Lung (tissue), 12 donors: Measurements from ENCODE around the gene NFKB1. TPM values are rescaled to one million over a fixed set of nuclear protein-coding genes. Genes with fewer than 3 reads are reported as not detected.

Experiments used
- ATAC-seq: fragments of 200-7000 bp; cut with Tn5 transposase; one replicate; pipeline ENCODE4 v1.9.1; 2020; ENCODE audit warnings: moderate number of reproducible peaks; ENCODE audit not compliant: insufficient read depth, low FRiP score
- DNase-seq, 3 donors: peaks; one replicate each; pipeline ENCODE4 v3.0.0-alpha.2; 2013 to 2017
- H3K27ac ChIP-seq, 2 donors: one replicate each; pipeline ENCODE4 v1.5.1; 2013; ENCODE audit warnings: mild to moderate bottlenecking in 2 of 2, moderate library complexity in 2 of 2, control low read depth in 1 of 2, inconsistent platforms in 1 of 2, low read depth in 1 of 2, low read length in 1 of 2
- H3K27me3 ChIP-seq, 3 donors: one replicate each; pipeline ENCODE4 v1.5.1; 2013; ENCODE audit warnings: low read length in 2 of 3; ENCODE audit not compliant: control insufficient read depth in 3 of 3, insufficient read depth in 3 of 3
- H3K36me3 ChIP-seq, 4 donors: one replicate each; pipeline ENCODE4 v1.5.1; 2013; ENCODE audit warnings: low read length in 4 of 4, mild to moderate bottlenecking in 1 of 4, moderate library complexity in 1 of 4; ENCODE audit not compliant: control insufficient read depth in 4 of 4, insufficient read depth in 4 of 4
- H3K4me1 ChIP-seq, 5 donors: one replicate each; pipeline ENCODE4 v1.5.1; 2013; ENCODE audit warnings: low read length in 5 of 5, mild to moderate bottlenecking in 2 of 5, moderate library complexity in 1 of 5; ENCODE audit not compliant: control insufficient read depth in 5 of 5, insufficient read depth in 5 of 5
- H3K4me3 ChIP-seq: one replicate; pipeline ENCODE4 v1.5.1; 2013; ENCODE audit warnings: mild to moderate bottlenecking, control low read depth, moderate library complexity
- H3K9ac ChIP-seq, 2 donors: one replicate each; pipeline ENCODE4 v1.5.1; 2013; ENCODE audit warnings: low read length in 2 of 2, control low read depth in 1 of 2; ENCODE audit not compliant: insufficient read depth in 1 of 2
- H3K9me3 ChIP-seq, 4 donors: one replicate each; pipeline ENCODE4 v1.5.1; 2013; ENCODE audit warnings: low read length in 3 of 4, mild to moderate bottlenecking in 1 of 4, moderate library complexity in 1 of 4; ENCODE audit not compliant: control insufficient read depth in 4 of 4, insufficient read depth in 3 of 4
- CTCF ChIP-seq: IDR thresholded peaks from 2 replicates; pipeline ENCODE4 v1.5.1; 2012; ENCODE audit warnings: mild to moderate bottlenecking; ENCODE audit errors: control extremely low read depth, extremely low read depth
- WGBS, 2 donors: extraction: QIAGEN DNeasy Blood & Tissue Kit; methylation state at CpG; one replicate each; pipeline ENCODE4 v1.1.7; 2013; 5-methylcytosine and 5-hydroxymethylcytosine counted together
- polyA plus RNA-seq, 2 donors: library from polyadenylated mRNA; stranded (reverse); fragments of 200-250 nt; gene quantifications; one replicate each; pipeline ENCODE4 v1.2.1, GENCODE V29; 2013
- total RNA-seq, 2 donors: library from RNA; depleted of rRNA in 1 of 2; stranded (reverse); fragments of >200 nt in 1 of 2; gene quantifications; one replicate each; pipeline ENCODE4 v1.2.1, GENCODE V29; 2014 to 2021
- donor health status: control.
- donor health status: control.
- donor health status: Bipolar disorder and iron deficiency.
- donor health status: healthy.
- donor health status: DM: yes; HTN: yes; CAD: no.

The NFKB1 gene
- total and polyA plus RNA-seq, 4 donors, result 12.3 to 66.0 (median 56.7) TPM

GRCh38 chr4:102641793-102642192 is 140.6 kb downstream of the NFKB1 start:
- no peak overlapping the region for H3K9ac ChIP-seq
- no peak for DNase-seq
- no peaks in the 10 kb centered on the region for H3K27me3 ChIP-seq
- H3K4me1 ChIP-seq, result peaks cover 0 to 4% (median 0%) of the 10 kb centered on the region in 5 donors
- no peaks in the 10 kb centered on the region for H3K9me3 ChIP-seq
- H3K4me3 ChIP-seq, result no peak overlapping the region
- no peak overlapping the region for H3K27ac ChIP-seq
- no peak for ATAC-seq
- TF ChIP-seq CTCF, result no peak
- peaks cover 3 to 8% (median 5%) of the 10 kb centered on the region in 4 donors for H3K36me3 ChIP-seq

DNA sequence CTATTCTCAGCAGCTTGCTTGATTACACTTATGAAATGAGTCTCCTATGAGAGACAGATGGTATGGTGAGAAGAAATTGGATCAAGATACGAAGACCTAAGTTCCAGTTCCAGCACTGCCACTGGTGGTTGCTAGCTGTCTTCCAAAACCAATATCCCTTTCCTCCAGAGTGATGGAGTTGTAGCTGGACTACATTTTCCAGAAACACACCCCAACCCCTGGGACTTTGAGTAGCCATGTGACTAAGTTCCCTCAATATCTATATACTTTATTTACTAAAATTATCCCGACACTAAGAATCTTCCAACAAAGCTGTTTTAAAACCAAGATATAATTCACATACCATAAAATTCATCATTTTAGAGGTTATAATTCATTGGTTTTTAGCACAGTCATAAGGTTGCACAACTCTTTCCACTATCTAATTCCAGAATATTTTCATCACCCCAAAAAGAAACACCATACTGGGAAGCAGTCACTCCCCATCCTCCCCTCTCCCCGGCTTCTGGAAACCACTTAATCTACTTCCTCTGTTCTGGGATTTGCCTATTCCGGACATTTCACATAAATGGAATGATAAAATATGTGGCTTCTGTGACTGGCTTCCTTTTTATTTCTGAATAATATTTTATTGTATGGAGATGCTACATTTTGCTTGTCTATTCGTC is 141.6 kb downstream of the NFKB1 start:
- peaks cover 0 to 6% (median 0%) of the 10 kb centered on the region in 5 donors for H3K4me1 ChIP-seq
- 85 to 89% methylated on average over 5 of the region's 5 CpGs for WGBS, 2 donors
- H3K9me3 ChIP-seq, result no peaks in the 10 kb centered on the region
- no peak overlapping the region for H3K4me3 ChIP-seq
- no peak overlapping the region for H3K27ac ChIP-seq
- DNase-seq (no peak), ATAC-seq (no peak)
- no peak overlapping the region for H3K9ac ChIP-seq
- H3K36me3 ChIP-seq, result peaks cover 3 to 7% (median 5%) of the 10 kb centered on the region in 4 donors
- TF ChIP-seq CTCF, result no peak
- no peaks in the 10 kb centered on the region for H3K27me3 ChIP-seq

- Histone ChIP-seq H3K9ac (no peak overlapping the region), H3K27ac (no peak overlapping the region), H3K27me3 (no peaks in the 10 kb centered on the region), H3K36me3 (peaks cover 0 to 19% (median 9%) of the 10 kb centered on the region in 4 donors), H3K9me3 (no peaks in the 10 kb centered on the region), H3K4me3 (no peak overlapping the region), H3K4me1 (peaks cover 0 to 6% (median 0%) of the 10 kb centered on the region in 5 donors)
- 74 to 87% methylated on average over 1 of the region's 1 CpG for WGBS, 2 donors
- TF ChIP-seq CTCF, result no peak
- ATAC-seq (no peak), DNase-seq (no peak)
Measured at GRCh38 chr4:102647117-102647516, 146.0 kb downstream of the NFKB1 start.

- Histone ChIP-seq H3K27me3 (no peaks in the 10 kb centered on the region), H3K4me1 (no peaks in the 10 kb centered on the region), H3K9ac (no peak overlapping the region), H3K36me3 (peaks cover 3 to 11% (median 5%) of the 10 kb centered on the region in 4 donors), H3K9me3 (no peaks in the 10 kb centered on the region), H3K4me3 (no peak overlapping the region), H3K27ac (no peak overlapping the region)
- ATAC-seq, result no peak
- 74 to 76% methylated on average over 5 of the region's 5 CpGs for WGBS, 2 donors
- no peak for TF ChIP-seq CTCF
- DNase-seq, result no peak
Measured at GRCh38 chr4:102657206-102657605, 156.0 kb downstream of the NFKB1 start.
